Measurements from ENCODE around the gene ENC1.

- no peak for TF ChIP-seq CTCF (IDR thresholded peaks at IDR 0.05)
- no peak for TF ChIP-seq EP300 (IDR thresholded peaks at IDR 0.05)
- TF ChIP-seq POLR2A (IDR thresholded peaks at IDR 0.05) = no peak
These were observed 51.1 kb downstream of the ENC1 start for GRCh38 chr5:74589204-74590056.

Measured in ovary (tissue), 3 donors.